Measurements from ENCODE around the gene AVP. TPM values are rescaled to one million over a fixed set of nuclear protein-coding genes. Genes with fewer than 3 reads are reported as not detected.

Gene AVP
- total and polyA plus RNA-seq, 2 of the 13 experiments (the other 11 are each of a cell fraction or from before 2014, with no cell fraction given), result 0.12 TPM; not detected in 1

DNA sequence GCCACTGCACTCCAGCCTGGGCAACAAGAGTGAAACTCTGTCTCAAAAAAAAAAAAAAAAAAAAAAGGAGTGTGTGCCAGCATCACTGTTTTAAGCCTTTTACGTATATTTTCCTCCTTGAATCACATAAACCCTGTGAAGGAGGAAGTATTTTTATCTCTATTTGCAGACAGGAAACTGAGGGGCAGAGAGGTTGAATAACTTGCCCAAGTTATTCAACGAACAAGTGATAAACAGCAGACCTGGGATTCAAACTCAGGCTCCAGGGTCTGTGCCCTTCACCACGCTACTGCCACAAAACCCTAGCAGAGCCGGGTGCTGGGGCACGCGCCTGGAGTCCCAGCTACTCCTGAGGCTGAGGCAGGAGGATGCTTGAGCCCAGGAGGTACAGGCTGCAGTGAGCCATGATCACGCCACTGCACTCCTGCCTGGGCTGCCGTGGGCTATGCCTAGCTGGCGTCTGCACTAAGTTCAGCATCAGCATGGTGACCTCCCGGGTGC lies 9.4 kb upstream of the AVP start (continued):
- TF ChIP-seq ZFP36 (IDR thresholded peaks at IDR 0.05; ENCODE audit: borderline replicate concordance, low read depth, low read length, partially characterized antibody) (no peak), SAFB2 (CRISPR knock-in tag; IDR thresholded peaks at IDR 0.05; ENCODE audit: borderline replicate concordance, low read depth) (no peak)
- TF ChIP-seq, protein P1, sequence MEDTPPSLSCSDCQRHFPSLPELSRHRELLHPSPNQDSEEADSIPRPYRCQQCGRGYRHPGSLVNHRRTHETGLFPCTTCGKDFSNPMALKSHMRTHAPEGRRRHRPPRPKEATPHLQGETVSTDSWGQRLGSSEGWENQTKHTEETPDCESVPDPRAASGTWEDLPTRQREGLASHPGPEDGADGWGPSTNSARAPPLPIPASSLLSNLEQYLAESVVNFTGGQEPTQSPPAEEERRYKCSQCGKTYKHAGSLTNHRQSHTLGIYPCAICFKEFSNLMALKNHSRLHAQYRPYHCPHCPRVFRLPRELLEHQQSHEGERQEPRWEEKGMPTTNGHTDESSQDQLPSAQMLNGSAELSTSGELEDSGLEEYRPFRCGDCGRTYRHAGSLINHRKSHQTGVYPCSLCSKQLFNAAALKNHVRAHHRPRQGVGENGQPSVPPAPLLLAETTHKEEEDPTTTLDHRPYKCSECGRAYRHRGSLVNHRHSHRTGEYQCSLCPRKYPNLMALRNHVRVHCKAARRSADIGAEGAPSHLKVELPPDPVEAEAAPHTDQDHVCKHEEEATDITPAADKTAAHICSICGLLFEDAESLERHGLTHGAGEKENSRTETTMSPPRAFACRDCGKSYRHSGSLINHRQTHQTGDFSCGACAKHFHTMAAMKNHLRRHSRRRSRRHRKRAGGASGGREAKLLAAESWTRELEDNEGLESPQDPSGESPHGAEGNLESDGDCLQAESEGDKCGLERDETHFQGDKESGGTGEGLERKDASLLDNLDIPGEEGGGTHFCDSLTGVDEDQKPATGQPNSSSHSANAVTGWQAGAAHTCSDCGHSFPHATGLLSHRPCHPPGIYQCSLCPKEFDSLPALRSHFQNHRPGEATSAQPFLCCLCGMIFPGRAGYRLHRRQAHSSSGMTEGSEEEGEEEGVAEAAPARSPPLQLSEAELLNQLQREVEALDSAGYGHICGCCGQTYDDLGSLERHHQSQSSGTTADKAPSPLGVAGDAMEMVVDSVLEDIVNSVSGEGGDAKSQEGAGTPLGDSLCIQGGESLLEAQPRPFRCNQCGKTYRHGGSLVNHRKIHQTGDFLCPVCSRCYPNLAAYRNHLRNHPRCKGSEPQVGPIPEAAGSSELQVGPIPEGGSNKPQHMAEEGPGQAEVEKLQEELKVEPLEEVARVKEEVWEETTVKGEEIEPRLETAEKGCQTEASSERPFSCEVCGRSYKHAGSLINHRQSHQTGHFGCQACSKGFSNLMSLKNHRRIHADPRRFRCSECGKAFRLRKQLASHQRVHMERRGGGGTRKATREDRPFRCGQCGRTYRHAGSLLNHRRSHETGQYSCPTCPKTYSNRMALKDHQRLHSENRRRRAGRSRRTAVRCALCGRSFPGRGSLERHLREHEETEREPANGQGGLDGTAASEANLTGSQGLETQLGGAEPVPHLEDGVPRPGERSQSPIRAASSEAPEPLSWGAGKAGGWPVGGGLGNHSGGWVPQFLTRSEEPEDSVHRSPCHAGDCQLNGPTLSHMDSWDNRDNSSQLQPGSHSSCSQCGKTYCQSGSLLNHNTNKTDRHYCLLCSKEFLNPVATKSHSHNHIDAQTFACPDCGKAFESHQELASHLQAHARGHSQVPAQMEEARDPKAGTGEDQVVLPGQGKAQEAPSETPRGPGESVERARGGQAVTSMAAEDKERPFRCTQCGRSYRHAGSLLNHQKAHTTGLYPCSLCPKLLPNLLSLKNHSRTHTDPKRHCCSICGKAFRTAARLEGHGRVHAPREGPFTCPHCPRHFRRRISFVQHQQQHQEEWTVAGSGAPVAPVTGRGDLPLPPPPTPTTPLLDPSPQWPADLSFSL (CRISPR knock-in tag; IDR thresholded peaks at IDR 0.05), result no peak
- TF ChIP-seq, protein P2, sequence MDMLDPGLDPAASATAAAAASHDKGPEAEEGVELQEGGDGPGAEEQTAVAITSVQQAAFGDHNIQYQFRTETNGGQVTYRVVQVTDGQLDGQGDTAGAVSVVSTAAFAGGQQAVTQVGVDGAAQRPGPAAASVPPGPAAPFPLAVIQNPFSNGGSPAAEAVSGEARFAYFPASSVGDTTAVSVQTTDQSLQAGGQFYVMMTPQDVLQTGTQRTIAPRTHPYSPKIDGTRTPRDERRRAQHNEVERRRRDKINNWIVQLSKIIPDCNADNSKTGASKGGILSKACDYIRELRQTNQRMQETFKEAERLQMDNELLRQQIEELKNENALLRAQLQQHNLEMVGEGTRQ (IDR thresholded peaks at IDR 0.05; ENCODE audit: low read depth, low read length), result no peak
- TF ChIP-seq, protein P2 (CRISPR knock-in tag; IDR thresholded peaks at IDR 0.05; ENCODE audit: borderline replicate concordance), result no peak

Measured in HepG2 (cell line).